GM12878 (cell line): ENCODE results near the gene PLG. TPM values are rescaled to one million over a fixed set of nuclear protein-coding genes. Genes with fewer than 3 reads are reported as not detected.

Experiments used
- ATAC-seq: fragments of 200-7000 bp; cut with Tn5 transposase; 3 replicates; pipeline ENCODE4 v1.9.1; 2020; ENCODE audit warnings: mild to moderate bottlenecking, moderate library complexity
- BruUV-seq: library from RNA; stranded (reverse); fragments of 400-500 nt; replicated peaks from 2 replicates; lab custom pipeline; 2021; lab: Mats Ljungman, UMichigan
- CTCF ChIA-PET: fragments of 300-600 bp; sonication (Branson Sonifier 250); formaldehyde crosslinking; extraction: SDS; loops from one replicate; lab custom pipeline; 2021; ENCODE audit warnings: inconsistent platforms; lab: Yijun Ruan, JAX
- POLR2A ChIA-PET: fragments of 350-600 bp; formaldehyde crosslinking; extraction: SDS; loops from one replicate; lab custom pipeline; 2021; ENCODE audit warnings: inconsistent platforms; lab: Charles Lee
- RAD21 ChIA-PET: fragments of 300-600 bp; sonication (Branson Sonifier 250); formaldehyde crosslinking; loops from one replicate; lab custom pipeline; 2023; ENCODE audit warnings: antibody characterized with exemption; ENCODE audit not compliant: unreplicated experiment; lab: Charles Lee
- SMC1A ChIA-PET: fragments of 300-600 bp; sonication (Branson Sonifier 250); formaldehyde crosslinking; loops from one replicate; lab custom pipeline; 2023; ENCODE audit not compliant: unreplicated experiment, uncharacterized antibody; lab: Charles Lee
- DNase-seq: peaks from one replicate; pipeline ENCODE4 v3.0.0-alpha.2; 2011; ENCODE audit warnings: low read depth, low spot score
- FAIRE-seq: peaks from 3 replicates; lab custom pipeline; 2011; peaks lifted over from hg19 to GRCh38; lab: Jason Lieb, UNC
- H2AFZ ChIP-seq: 2 replicates; pipeline ENCODE4 v1.6.0; 2011; ENCODE audit warnings: low read depth, low read length, control low read depth; ENCODE audit not compliant: control insufficient read depth
- H3K27ac ChIP-seq: 2 replicates; pipeline ENCODE4 v1.5.1; 2011; ENCODE audit warnings: control low read depth; ENCODE audit not compliant: control insufficient read depth, insufficient read depth
- H3K27me3 ChIP-seq, 2 experiments: replicated peaks in 1 of 2; 2 replicates each; pipeline versions ENCODE4 v1.6.0 to v1.6.1; 2011; ENCODE audit warnings: low read length in 1 of 2; ENCODE audit not compliant: control insufficient read depth in 2 of 2, insufficient read depth in 2 of 2
- H3K36me3 ChIP-seq, 2 experiments: 2 replicates each; pipeline ENCODE4 v1.5.1; 2011; ENCODE audit warnings: low read length in 1 of 2; ENCODE audit not compliant: control insufficient read depth in 2 of 2, insufficient read depth in 2 of 2
- H3K4me1 ChIP-seq: 2 replicates; pipeline ENCODE4 v1.6.1; 2011; ENCODE audit warnings: mild to moderate bottlenecking, low read length, moderate library complexity, mixed read lengths; ENCODE audit not compliant: control insufficient read depth, insufficient read depth
- H3K4me2 ChIP-seq: 2 replicates; pipeline ENCODE4 v1.6.0; 2011; ENCODE audit warnings: control low read depth; ENCODE audit not compliant: control insufficient read depth, insufficient read depth
- H3K4me3 ChIP-seq: fragments of 200-600 bp; sonication (generic); 2 replicates; pipeline ENCODE4 v1.5.1; 2016
- H3K79me2 ChIP-seq: 2 replicates; pipeline ENCODE4 v1.6.0; 2011; ENCODE audit warnings: low read length; ENCODE audit not compliant: control insufficient read depth, insufficient read depth
- H3K9ac ChIP-seq: 2 replicates; pipeline ENCODE4 v1.8.0; 2011; ENCODE audit warnings: low read length, control low read depth, mixed read lengths; ENCODE audit not compliant: control insufficient read depth, insufficient read depth
- H3K9me3 ChIP-seq: replicated peaks from 3 replicates; pipeline ENCODE4 v1.5.1; 2011; ENCODE audit warnings: mild to moderate bottlenecking, low read length; ENCODE audit not compliant: control insufficient read depth, insufficient read depth
- H4K20me1 ChIP-seq: 2 replicates; pipeline ENCODE4 v1.6.0; 2011; ENCODE audit not compliant: control insufficient read depth, insufficient read depth
- BMI1 ChIP-seq: fragments of 450-650 bp; IDR thresholded peaks from 2 replicates; pipeline ENCODE4 v1.6.1; 2016; ENCODE audit warnings: mild to moderate bottlenecking, moderate library complexity, borderline replicate concordance
- CBFB ChIP-seq: IDR thresholded peaks from 2 replicates; pipeline ENCODE4 v1.6.1; 2016; ENCODE audit warnings: antibody characterized with exemption, low read depth
- MYB ChIP-seq: fragments of 150-350 bp; IDR thresholded peaks from 2 replicates; pipeline ENCODE4 v1.6.1; 2014; ENCODE audit warnings: mild to moderate bottlenecking, low read depth, low read length, borderline replicate concordance
- POLR2A ChIP-seq: IDR thresholded peaks from 2 replicates; pipeline ENCODE4 v1.6.1; 2011; ENCODE audit warnings: low read depth, mild to moderate bottlenecking, low read length
- RAD51 ChIP-seq: fragments of 450-650 bp; IDR thresholded peaks from 2 replicates; pipeline ENCODE4 v1.6.1; 2016; ENCODE audit warnings: moderate library complexity, mild to moderate bottlenecking, inconsistent platforms
- STAT1 ChIP-seq: fragments of 450-650 bp; conservative IDR thresholded peaks from 2 replicates; pipeline ENCODE4 v1.6.1; 2014; ENCODE audit warnings: antibody characterized with exemption, mild to moderate bottlenecking
- ZNF384 ChIP-seq: IDR thresholded peaks from 2 replicates; pipeline ENCODE4 v1.6.1; 2012; ENCODE audit warnings: low read depth, mild to moderate bottlenecking, low read length, improper control_type of control experiment, borderline replicate concordance
- WGBS: methylation state at CpG from one replicate; pipeline ENCODE4 v1.1.6; 2016; ENCODE audit warnings: low lambda C conversion rate; ENCODE audit not compliant: insufficient replicate concordance, insufficient coverage; ENCODE audit errors: missing lambda C conversion rate; 5-methylcytosine and 5-hydroxymethylcytosine counted together
- in situ Hi-C: fragments of 300-500 bp; cut with MboI; formaldehyde crosslinking; loops from 9 replicates; pipeline ENCODE4 v1.14.3; 2018; ENCODE audit warnings: mixed read lengths
- intact Hi-C: fragments of 100-400 bp; cut with micrococcal nuclease; formaldehyde crosslinking; loops from one replicate; pipeline ENCODE4 v1.14.2; 2022; ENCODE audit not compliant: unreplicated experiment
- polyA plus RNA-seq, 11 experiments: library from polyadenylated mRNA; depleted of rRNA in 4 of 11; unstranded in 6 of 11; stranded (reverse) in 5 of 11; fragments of >200 nt; fragmentation: Nextera tagmentation in 4 of 11; fragmentation: Illumina TruSeq in 1 of 11; extraction: Ambion mirVana in 4 of 11; extraction: Trizol in 1 of 11; gene quantifications; 1 replicate in 1 of 11; 2 replicates in 10 of 11; pipeline versions ENCODE4 v1.2.1 to v1.2.3, GENCODE V29; 2011 to 2016; ENCODE audit warnings: inconsistent platforms in 2 of 11, missing spikeins in 2 of 11, low read depth in 1 of 11
- total RNA-seq, 4 experiments: library from RNA; depleted of rRNA in 3 of 4; stranded (reverse); fragments of >200 nt in 3 of 4; fragmentation: Illumina TruSeq in 1 of 4; extraction: Trizol in 1 of 4; gene quantifications; 2 replicates each; pipeline versions ENCODE4 v1.2.1 to v1.2.3, GENCODE V29; 2013 to 2021
- TF ChIP-seq, protein P1 (sequence below): fragments of 450-650 bp; IDR thresholded peaks from 2 replicates; pipeline ENCODE4 v1.6.1; 2014; ENCODE audit warnings: mild to moderate bottlenecking
- TF ChIP-seq, protein P2 (sequence below): fragments of 450-650 bp; IDR thresholded peaks from 2 replicates; pipeline ENCODE4 v1.6.1; 2017; ENCODE audit warnings: low read depth, mild to moderate bottlenecking, moderate library complexity

The PLG gene
- total and polyA plus RNA-seq, 10 of the 15 experiments (the other 5 are each of a cell fraction or from before 2014, with no cell fraction given): 0.06 to 3.0 (median 0.97) TPM; not detected in 1

DNA sequence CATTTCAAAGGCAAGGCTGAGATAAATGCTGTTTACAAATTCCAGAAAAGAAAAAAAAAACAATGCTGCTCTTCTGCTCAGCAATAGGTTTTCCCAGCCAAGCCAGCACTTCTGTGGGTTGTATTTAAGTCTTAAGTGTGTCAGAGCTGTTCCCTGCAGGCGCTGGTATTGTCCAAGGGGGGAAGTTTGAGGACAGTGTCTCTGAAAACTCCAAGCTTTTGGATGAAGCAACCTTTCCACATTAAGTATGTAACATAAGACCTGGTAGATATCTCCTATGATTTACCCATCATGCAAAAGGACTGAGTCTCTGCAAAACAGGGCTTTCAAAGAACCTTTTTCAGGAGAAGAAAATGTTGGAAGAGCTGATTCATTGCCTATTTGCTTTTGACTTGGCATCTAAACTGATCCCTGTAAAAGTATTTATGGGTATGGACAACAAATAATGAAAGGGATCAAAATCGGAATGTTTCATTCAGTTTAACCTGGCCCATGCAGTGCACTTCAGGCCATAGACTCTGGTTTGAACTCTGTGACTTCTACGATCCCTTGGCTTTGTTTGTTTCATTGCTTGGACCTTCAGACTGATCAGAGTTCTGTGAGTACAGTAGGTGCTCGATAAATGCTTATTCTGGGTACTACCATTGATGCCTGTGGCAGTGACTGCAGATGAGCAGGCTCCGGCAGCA, 16.1 kb upstream of the PLG start:
- Histone ChIP-seq H3K4me3 (no peak overlapping the region), H3K79me2 (no peaks in the 10 kb centered on the region), H3K27me3 (no peaks in the 10 kb centered on the region), H3K9ac (no peak overlapping the region), H3K36me3 (no peaks in the 10 kb centered on the region), H3K4me1 (no peaks in the 10 kb centered on the region), H3K9me3 (no peaks in the 10 kb centered on the region), H2AFZ (no peak overlapping the region), H3K27ac (no peak overlapping the region), H3K4me2 (no peak overlapping the region), H4K20me1 (no peaks in the 10 kb centered on the region)
- BruUV-seq: no TSS peak
- TF ChIP-seq STAT1: no peak
- no peak for TF ChIP-seq ZNF384
- no peak for TF ChIP-seq RAD51
- TF ChIP-seq, protein P1, sequence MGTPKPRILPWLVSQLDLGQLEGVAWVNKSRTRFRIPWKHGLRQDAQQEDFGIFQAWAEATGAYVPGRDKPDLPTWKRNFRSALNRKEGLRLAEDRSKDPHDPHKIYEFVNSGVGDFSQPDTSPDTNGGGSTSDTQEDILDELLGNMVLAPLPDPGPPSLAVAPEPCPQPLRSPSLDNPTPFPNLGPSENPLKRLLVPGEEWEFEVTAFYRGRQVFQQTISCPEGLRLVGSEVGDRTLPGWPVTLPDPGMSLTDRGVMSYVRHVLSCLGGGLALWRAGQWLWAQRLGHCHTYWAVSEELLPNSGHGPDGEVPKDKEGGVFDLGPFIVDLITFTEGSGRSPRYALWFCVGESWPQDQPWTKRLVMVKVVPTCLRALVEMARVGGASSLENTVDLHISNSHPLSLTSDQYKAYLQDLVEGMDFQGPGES: no peak
- TF ChIP-seq POLR2A: no peak
- no peak for TF ChIP-seq BMI1
- TF ChIP-seq, protein P2, sequence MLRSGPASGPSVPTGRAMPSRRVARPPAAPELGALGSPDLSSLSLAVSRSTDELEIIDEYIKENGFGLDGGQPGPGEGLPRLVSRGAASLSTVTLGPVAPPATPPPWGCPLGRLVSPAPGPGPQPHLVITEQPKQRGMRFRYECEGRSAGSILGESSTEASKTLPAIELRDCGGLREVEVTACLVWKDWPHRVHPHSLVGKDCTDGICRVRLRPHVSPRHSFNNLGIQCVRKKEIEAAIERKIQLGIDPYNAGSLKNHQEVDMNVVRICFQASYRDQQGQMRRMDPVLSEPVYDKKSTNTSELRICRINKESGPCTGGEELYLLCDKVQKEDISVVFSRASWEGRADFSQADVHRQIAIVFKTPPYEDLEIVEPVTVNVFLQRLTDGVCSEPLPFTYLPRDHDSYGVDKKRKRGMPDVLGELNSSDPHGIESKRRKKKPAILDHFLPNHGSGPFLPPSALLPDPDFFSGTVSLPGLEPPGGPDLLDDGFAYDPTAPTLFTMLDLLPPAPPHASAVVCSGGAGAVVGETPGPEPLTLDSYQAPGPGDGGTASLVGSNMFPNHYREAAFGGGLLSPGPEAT: no peak
- TF ChIP-seq CBFB: no peak
- TF ChIP-seq MYB: no peak
- in situ Hi-C loops: no loop called here
- no peak for ATAC-seq
- CTCF ChIA-PET: interaction anchor here (2.0 kb wide), 1 partner anchor 19 kb away, joined by 4 read pairs; no protein-coding TSS in a partner anchor
- POLR2A ChIA-PET: no interaction called here
- intact Hi-C loops: no loop called here
- no peak for FAIRE-seq
- DNase-seq: no peak
- SMC1A ChIA-PET: no interaction called here
- RAD21 ChIA-PET: no interaction called here
- 14% methylated on average over 5 of the region's 5 CpGs for WGBS
